ENCODE results near the gene ATAD3A.

DNA sequence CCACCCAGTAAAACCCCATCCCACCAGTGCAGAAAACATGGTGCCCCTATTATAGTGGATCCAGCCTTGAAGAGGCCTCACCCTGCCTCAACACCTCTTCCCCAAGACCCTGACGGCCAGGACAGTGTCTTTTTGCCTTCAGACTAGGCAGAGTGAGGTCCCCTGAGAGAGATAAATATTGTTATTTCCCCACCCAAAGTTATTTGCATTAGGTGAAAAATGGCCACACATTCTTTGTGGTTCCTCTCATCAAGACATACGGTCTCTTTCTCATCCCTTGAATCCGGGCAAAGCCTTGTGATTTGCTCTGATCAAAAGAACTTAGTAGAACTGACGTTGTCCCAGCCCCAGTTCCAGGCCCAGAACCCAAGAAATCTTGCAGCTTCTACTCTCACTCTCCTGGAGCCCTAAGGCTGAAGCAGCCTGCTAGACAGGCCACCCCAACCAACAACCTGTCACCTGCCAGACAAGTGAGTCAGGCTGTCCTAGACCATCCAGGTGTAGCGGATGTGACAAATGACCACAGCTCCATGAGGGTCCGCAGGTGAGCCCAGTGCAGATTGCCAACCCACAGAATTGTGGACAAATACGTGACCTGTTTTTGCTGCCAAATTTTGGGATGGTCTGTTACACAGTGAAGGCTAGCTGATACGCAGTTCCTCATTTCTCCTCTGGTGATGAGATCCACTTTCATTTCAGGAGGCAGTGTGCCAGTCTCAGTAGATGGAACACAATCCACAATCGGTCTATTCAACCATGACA is 70.8 kb downstream of the ATAD3A start:
- TF ChIP-seq POLR2A (IDR thresholded peaks at IDR 0.05), result no peak
- TF ChIP-seq, protein P1, sequence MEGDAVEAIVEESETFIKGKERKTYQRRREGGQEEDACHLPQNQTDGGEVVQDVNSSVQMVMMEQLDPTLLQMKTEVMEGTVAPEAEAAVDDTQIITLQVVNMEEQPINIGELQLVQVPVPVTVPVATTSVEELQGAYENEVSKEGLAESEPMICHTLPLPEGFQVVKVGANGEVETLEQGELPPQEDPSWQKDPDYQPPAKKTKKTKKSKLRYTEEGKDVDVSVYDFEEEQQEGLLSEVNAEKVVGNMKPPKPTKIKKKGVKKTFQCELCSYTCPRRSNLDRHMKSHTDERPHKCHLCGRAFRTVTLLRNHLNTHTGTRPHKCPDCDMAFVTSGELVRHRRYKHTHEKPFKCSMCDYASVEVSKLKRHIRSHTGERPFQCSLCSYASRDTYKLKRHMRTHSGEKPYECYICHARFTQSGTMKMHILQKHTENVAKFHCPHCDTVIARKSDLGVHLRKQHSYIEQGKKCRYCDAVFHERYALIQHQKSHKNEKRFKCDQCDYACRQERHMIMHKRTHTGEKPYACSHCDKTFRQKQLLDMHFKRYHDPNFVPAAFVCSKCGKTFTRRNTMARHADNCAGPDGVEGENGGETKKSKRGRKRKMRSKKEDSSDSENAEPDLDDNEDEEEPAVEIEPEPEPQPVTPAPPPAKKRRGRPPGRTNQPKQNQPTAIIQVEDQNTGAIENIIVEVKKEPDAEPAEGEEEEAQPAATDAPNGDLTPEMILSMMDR (IDR thresholded peaks at IDR 0.05), result no peak
- no peak for TF ChIP-seq EP300 (IDR thresholded peaks at IDR 0.05)

All from ovary (tissue), 3 donors.